LNCAP (cell line): ENCODE data around the gene HIF1AN.

Experiments
- CTCF ChIP-seq: fragments of 450-650 bp; IDR thresholded peaks from 2 replicates; pipeline ENCODE4 v1.5.1; 2017; ENCODE audit warnings: mild to moderate bottlenecking

Gene HIF1AN

GRCh38 chr10:100560248-100560647 is 24.5 kb downstream of the HIF1AN start:
- no peak for TF ChIP-seq CTCF

GRCh38 chr10:100561005-100561404 is 25.3 kb downstream of the HIF1AN start:
- no peak for TF ChIP-seq CTCF

- peak; percentile 82 for TF ChIP-seq CTCF
Observed at GRCh38 chr10:100562008-100562672, 26.4 kb downstream of the HIF1AN start.

GRCh38 chr10:100565206-100565985 is 29.7 kb downstream of the HIF1AN start:
- TF ChIP-seq CTCF: no peak

GRCh38 chr10:100566561-100566960 is 30.8 kb downstream of the HIF1AN start:
- TF ChIP-seq CTCF: no peak

- TF ChIP-seq CTCF: no peak
Observed at GRCh38 chr10:100567249-100567648, 31.5 kb downstream of the HIF1AN start.

- no peak for TF ChIP-seq CTCF
Observed at GRCh38 chr10:100567826-100568225, 32.1 kb downstream of the HIF1AN start.
